ENCODE measurements around the gene SMOC2. TPM values are rescaled to one million over a fixed set of nuclear protein-coding genes. Genes with fewer than 3 reads are reported as not detected.

Gene SMOC2
- polyA plus RNA-seq, 2 of the 4 experiments (the other 2 are of a cell fraction) = not detected

DNA sequence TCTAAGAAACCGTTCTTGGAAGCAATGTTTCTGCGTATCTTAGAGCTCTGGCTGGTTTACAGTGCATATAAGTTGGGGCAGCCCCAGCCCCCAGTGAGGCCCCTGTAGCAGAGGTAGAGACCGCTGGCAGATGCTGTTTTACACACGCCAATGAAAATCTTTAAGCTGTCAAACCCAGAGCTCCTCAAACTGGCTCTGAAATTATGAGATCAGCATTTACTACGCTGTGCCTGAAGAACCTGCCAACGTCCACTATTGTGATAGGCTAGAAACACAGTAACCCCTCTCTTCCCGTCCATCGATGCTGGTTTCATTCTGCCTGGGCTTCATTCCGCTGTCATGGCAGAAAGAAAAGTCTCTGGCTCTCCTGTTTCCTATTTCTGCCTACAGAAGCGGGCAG, 160.6 kb downstream of the SMOC2 start:
- POLR2A ChIA-PET = no interaction called here
- no peak for FAIRE-seq
- Histone ChIP-seq H3K4me3 (no peak overlapping the region), H3K27ac (no peak overlapping the region), H3K9me3 (no peaks in the 10 kb centered on the region), H3K4me2 (no peak overlapping the region), H3K4me1 (no peaks in the 10 kb centered on the region)
- TF ChIP-seq CBX8 (IDR thresholded peaks at IDR 0.05) = no peak
- no peak for ATAC-seq
- 46% methylated on average over 10 of the region's 10 CpGs for WGBS (ENCODE audit: missing lambda C conversion rate)
- CTCF ChIA-PET = no interaction called here
- DNase-seq (ENCODE audit: low read depth in 1 of 2, low spot score in 1 of 2) = no peak

DNA sequence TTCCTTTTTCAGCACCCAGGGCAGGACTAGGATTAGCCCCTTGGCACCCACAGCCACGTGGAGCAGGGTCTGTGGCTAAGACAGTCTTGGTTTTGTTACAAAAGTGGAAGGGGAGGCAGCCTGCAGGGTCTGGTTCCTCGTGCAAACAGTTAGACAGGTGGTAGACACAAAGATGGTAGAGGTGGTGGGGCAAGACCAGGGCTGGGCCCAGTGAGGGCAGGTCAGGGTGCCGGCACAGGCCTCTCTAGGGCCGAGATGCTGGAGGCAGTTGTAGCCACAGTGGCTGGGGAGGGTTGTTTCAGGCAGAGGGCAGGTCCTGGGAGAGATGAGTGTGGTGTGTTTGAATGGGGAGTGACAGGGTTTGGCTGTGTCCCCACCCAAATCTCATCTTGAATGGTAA, 161.6 kb downstream of the SMOC2 start:
- Histone ChIP-seq H3K4me2 (no peak overlapping the region), H3K27ac (no peak overlapping the region), H3K4me1 (no peaks in the 10 kb centered on the region), H3K9me3 (no peaks in the 10 kb centered on the region), H3K4me3 (no peak overlapping the region)
- DNase-seq (ENCODE audit: low read depth in 1 of 2, low spot score in 1 of 2) = no peak
- WGBS (ENCODE audit: missing lambda C conversion rate) = 4% methylated on average over 4 of the region's 4 CpGs
- POLR2A ChIA-PET = no interaction called here
- TF ChIP-seq, protein P1, sequence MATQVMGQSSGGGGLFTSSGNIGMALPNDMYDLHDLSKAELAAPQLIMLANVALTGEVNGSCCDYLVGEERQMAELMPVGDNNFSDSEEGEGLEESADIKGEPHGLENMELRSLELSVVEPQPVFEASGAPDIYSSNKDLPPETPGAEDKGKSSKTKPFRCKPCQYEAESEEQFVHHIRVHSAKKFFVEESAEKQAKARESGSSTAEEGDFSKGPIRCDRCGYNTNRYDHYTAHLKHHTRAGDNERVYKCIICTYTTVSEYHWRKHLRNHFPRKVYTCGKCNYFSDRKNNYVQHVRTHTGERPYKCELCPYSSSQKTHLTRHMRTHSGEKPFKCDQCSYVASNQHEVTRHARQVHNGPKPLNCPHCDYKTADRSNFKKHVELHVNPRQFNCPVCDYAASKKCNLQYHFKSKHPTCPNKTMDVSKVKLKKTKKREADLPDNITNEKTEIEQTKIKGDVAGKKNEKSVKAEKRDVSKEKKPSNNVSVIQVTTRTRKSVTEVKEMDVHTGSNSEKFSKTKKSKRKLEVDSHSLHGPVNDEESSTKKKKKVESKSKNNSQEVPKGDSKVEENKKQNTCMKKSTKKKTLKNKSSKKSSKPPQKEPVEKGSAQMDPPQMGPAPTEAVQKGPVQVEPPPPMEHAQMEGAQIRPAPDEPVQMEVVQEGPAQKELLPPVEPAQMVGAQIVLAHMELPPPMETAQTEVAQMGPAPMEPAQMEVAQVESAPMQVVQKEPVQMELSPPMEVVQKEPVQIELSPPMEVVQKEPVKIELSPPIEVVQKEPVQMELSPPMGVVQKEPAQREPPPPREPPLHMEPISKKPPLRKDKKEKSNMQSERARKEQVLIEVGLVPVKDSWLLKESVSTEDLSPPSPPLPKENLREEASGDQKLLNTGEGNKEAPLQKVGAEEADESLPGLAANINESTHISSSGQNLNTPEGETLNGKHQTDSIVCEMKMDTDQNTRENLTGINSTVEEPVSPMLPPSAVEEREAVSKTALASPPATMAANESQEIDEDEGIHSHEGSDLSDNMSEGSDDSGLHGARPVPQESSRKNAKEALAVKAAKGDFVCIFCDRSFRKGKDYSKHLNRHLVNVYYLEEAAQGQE (IDR thresholded peaks at IDR 0.05) = no peak
- TF ChIP-seq EHF (CRISPR knock-in tag; IDR thresholded peaks at IDR 0.05) = no peak
- no peak for TF ChIP-seq CBX8 (IDR thresholded peaks at IDR 0.05)
- TF ChIP-seq MAZ (IDR thresholded peaks at IDR 0.05; ENCODE audit: borderline replicate concordance, low read depth, low read length) = no peak
- TF ChIP-seq, protein P2, sequence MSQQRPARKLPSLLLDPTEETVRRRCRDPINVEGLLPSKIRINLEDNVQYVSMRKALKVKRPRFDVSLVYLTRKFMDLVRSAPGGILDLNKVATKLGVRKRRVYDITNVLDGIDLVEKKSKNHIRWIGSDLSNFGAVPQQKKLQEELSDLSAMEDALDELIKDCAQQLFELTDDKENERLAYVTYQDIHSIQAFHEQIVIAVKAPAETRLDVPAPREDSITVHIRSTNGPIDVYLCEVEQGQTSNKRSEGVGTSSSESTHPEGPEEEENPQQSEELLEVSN (IDR thresholded peaks at IDR 0.05; ENCODE audit: borderline replicate concordance, low read depth) = no peak
- TF ChIP-seq ZNF302 (CRISPR knock-in tag; IDR thresholded peaks at IDR 0.05) = no peak
- no peak for TF ChIP-seq GATA3 (IDR thresholded peaks at IDR 0.05; ENCODE audit: borderline replicate concordance)
- no peak for TF ChIP-seq JUN (IDR thresholded peaks at IDR 0.05)
- no peak for TF ChIP-seq NFE2L2 (conservative IDR thresholded peaks at IDR 0.05; ENCODE audit: low read length)
- TF ChIP-seq ESRRA (IDR thresholded peaks at IDR 0.05; ENCODE audit: borderline replicate concordance, low read length) = no peak
- no peak for TF ChIP-seq CHD4 (IDR thresholded peaks at IDR 0.05; ENCODE audit: borderline replicate concordance)
- TF ChIP-seq, protein P3, sequence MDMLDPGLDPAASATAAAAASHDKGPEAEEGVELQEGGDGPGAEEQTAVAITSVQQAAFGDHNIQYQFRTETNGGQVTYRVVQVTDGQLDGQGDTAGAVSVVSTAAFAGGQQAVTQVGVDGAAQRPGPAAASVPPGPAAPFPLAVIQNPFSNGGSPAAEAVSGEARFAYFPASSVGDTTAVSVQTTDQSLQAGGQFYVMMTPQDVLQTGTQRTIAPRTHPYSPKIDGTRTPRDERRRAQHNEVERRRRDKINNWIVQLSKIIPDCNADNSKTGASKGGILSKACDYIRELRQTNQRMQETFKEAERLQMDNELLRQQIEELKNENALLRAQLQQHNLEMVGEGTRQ (IDR thresholded peaks at IDR 0.05) = no peak
- TF ChIP-seq TP53 (CRISPR knock-in tag; IDR thresholded peaks at IDR 0.05) = no peak
- TF ChIP-seq RAD21 (conservative IDR thresholded peaks at IDR 0.05 in 1 of 2, IDR thresholded peaks at IDR 0.05 in 1 of 2) = no peak
- TF ChIP-seq, protein P4, sequence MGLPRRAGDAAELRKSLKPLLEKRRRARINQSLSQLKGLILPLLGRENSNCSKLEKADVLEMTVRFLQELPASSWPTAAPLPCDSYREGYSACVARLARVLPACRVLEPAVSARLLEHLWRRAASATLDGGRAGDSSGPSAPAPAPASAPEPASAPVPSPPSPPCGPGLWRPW (IDR thresholded peaks at IDR 0.05) = no peak
- TF ChIP-seq EHMT2 (IDR thresholded peaks at IDR 0.05; ENCODE audit: low read depth) = no peak
- TF ChIP-seq, protein P5, sequence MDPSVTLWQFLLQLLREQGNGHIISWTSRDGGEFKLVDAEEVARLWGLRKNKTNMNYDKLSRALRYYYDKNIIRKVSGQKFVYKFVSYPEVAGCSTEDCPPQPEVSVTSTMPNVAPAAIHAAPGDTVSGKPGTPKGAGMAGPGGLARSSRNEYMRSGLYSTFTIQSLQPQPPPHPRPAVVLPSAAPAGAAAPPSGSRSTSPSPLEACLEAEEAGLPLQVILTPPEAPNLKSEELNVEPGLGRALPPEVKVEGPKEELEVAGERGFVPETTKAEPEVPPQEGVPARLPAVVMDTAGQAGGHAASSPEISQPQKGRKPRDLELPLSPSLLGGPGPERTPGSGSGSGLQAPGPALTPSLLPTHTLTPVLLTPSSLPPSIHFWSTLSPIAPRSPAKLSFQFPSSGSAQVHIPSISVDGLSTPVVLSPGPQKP (IDR thresholded peaks at IDR 0.05; ENCODE audit: low read depth, low read length) = no peak
- TF ChIP-seq PHF8 (IDR thresholded peaks at IDR 0.05; ENCODE audit: borderline replicate concordance, low read depth) = no peak
- no peak for TF ChIP-seq FOSB (CRISPR knock-in tag; IDR thresholded peaks at IDR 0.05)
- TF ChIP-seq, protein P6, sequence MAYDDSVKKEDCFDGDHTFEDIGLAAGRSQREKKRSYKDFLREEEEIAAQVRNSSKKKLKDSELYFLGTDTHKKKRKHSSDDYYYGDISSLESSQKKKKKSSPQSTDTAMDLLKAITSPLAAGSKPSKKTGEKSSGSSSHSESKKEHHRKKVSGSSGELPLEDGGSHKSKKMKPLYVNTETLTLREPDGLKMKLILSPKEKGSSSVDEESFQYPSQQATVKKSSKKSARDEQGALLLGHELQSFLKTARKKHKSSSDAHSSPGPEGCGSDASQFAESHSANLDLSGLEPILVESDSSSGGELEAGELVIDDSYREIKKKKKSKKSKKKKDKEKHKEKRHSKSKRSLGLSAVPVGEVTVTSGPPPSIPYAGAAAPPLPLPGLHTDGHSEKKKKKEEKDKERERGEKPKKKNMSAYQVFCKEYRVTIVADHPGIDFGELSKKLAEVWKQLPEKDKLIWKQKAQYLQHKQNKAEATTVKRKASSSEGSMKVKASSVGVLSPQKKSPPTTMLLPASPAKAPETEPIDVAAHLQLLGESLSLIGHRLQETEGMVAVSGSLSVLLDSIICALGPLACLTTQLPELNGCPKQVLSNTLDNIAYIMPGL (CRISPR knock-in tag; IDR thresholded peaks at IDR 0.05; ENCODE audit: borderline replicate concordance) = no peak
- no peak for FAIRE-seq
- CTCF ChIA-PET = no interaction called here
- ATAC-seq = no peak

Measured in A549 (cell line).